ENCODE results near the gene RIC8A.
A peak's percentile ranks its signal among the peaks of the same experiment; 100 is the strongest.

The RIC8A gene

GRCh38 chr11:210122-210802 lies 2.8 kb downstream of the RIC8A start:
- TF ChIP-seq Cebpa-rat (IDR thresholded peaks at IDR 0.05) = no peak
- Histone ChIP-seq H3K4me3 (peak overlapping the region; percentile 100), H3K27ac (0 out of 2 replicates have a peak overlapping the region, but pooled peaks have one; percentile 97), H3K27me3 (no peaks in the 10 kb centered on the region), H3K9me3 (no peaks in the 10 kb centered on the region), H3K4me1 (peaks cover 35% of the 10 kb centered on the region), H4K20me1 (peaks cover 61% of the 10 kb centered on the region), H3K9ac (peak overlapping the region; percentile 98), H3K4me2 (peak overlapping the region; percentile 99), H3K36me3 (peaks cover 67% of the 10 kb centered on the region)

GRCh38 chr11:210803-211180 lies 3.3 kb downstream of the RIC8A start:
- H3K4me2 ChIP-seq = peak overlapping the region; percentile 99
- H3K4me1 ChIP-seq = peaks cover 30% of the 10 kb centered on the region
- no peak for TF ChIP-seq Cebpa-rat (IDR thresholded peaks at IDR 0.05)
- H3K9ac ChIP-seq = peak overlapping the region; percentile 98
- H3K9me3 ChIP-seq = no peaks in the 10 kb centered on the region
- H3K27me3 ChIP-seq = no peaks in the 10 kb centered on the region
- peaks cover 67% of the 10 kb centered on the region for H3K36me3 ChIP-seq
- 0 out of 2 replicates have a peak overlapping the region, but pooled peaks have one; percentile 100 for H3K4me3 ChIP-seq
- 0 out of 2 replicates have a peak overlapping the region, but pooled peaks have one; percentile 8 for H3K27ac ChIP-seq
- H4K20me1 ChIP-seq = peaks cover 56% of the 10 kb centered on the region

GRCh38 chr11:211295-211694 lies 3.8 kb downstream of the RIC8A start:
- Histone ChIP-seq H3K36me3 (peaks cover 70% of the 10 kb centered on the region), H3K27me3 (no peaks in the 10 kb centered on the region), H3K9me3 (no peaks in the 10 kb centered on the region), H4K20me1 (peaks cover 50% of the 10 kb centered on the region), H3K27ac (no peak overlapping the region), H3K4me2 (peak overlapping the region; percentile 99), H3K9ac (peak overlapping the region; percentile 98; the same call in 1 of the 2 replicates), H3K4me1 (peaks cover 24% of the 10 kb centered on the region), H3K4me3 (no peak overlapping the region)
- TF ChIP-seq Cebpa-rat (IDR thresholded peaks at IDR 0.05) = no peak

- Histone ChIP-seq H3K4me2 (no peak overlapping the region), H3K27ac (no peak overlapping the region), H3K4me1 (peaks cover 21% of the 10 kb centered on the region), H4K20me1 (peaks cover 46% of the 10 kb centered on the region), H3K9me3 (no peaks in the 10 kb centered on the region), H3K27me3 (no peaks in the 10 kb centered on the region), H3K4me3 (no peak overlapping the region), H3K36me3 (peaks cover 74% of the 10 kb centered on the region), H3K9ac (peak overlapping the region; percentile 98; the same call in 1 of the 2 replicates)
- TF ChIP-seq Cebpa-rat (IDR thresholded peaks at IDR 0.05) = no peak
Measured at GRCh38 chr11:211741-212140, 4.2 kb downstream of the RIC8A start.

GRCh38 chr11:212150-213100 lies 4.9 kb downstream of the RIC8A start:
- peaks cover 42% of the 10 kb centered on the region for H4K20me1 ChIP-seq
- peak overlapping the region; percentile 98; the same call in 1 of the 2 replicates for H3K9ac ChIP-seq
- no peak overlapping the region for H3K4me2 ChIP-seq
- no peak overlapping the region for H3K27ac ChIP-seq
- no peaks in the 10 kb centered on the region for H3K27me3 ChIP-seq
- H3K4me1 ChIP-seq = peaks cover 21% of the 10 kb centered on the region
- TF ChIP-seq Cebpa-rat (IDR thresholded peaks at IDR 0.05) = no peak
- H3K4me3 ChIP-seq = no peak overlapping the region
- no peaks in the 10 kb centered on the region for H3K9me3 ChIP-seq
- H3K36me3 ChIP-seq = peaks cover 77% of the 10 kb centered on the region

GRCh38 chr11:213111-213510 lies 5.6 kb downstream of the RIC8A start:
- H3K4me1 ChIP-seq = peaks cover 21% of the 10 kb centered on the region
- H3K27ac ChIP-seq = no peak overlapping the region
- H3K4me3 ChIP-seq = no peak overlapping the region
- no peak overlapping the region for H3K9ac ChIP-seq
- no peaks in the 10 kb centered on the region for H3K9me3 ChIP-seq
- TF ChIP-seq Cebpa-rat (IDR thresholded peaks at IDR 0.05) = no peak
- H3K36me3 ChIP-seq = peaks cover 84% of the 10 kb centered on the region
- H4K20me1 ChIP-seq = peaks cover 42% of the 10 kb centered on the region
- H3K27me3 ChIP-seq = no peaks in the 10 kb centered on the region
- no peak overlapping the region for H3K4me2 ChIP-seq

GRCh38 chr11:214083-214482 lies 6.6 kb downstream of the RIC8A start:
- H3K4me1 ChIP-seq = peaks cover 21% of the 10 kb centered on the region
- H3K9ac ChIP-seq = no peak overlapping the region
- H4K20me1 ChIP-seq = peaks cover 41% of the 10 kb centered on the region
- H3K4me2 ChIP-seq = no peak overlapping the region
- no peak overlapping the region for H3K4me3 ChIP-seq
- no peak for TF ChIP-seq Cebpa-rat (IDR thresholded peaks at IDR 0.05)
- no peaks in the 10 kb centered on the region for H3K27me3 ChIP-seq
- no peak overlapping the region for H3K27ac ChIP-seq
- peaks cover 90% of the 10 kb centered on the region for H3K36me3 ChIP-seq
- no peaks in the 10 kb centered on the region for H3K9me3 ChIP-seq

GRCh38 chr11:215581-216037 lies 8.1 kb downstream of the RIC8A start:
- Histone ChIP-seq H3K9me3 (no peaks in the 10 kb centered on the region), H3K36me3 (peaks cover 81% of the 10 kb centered on the region), H3K27me3 (no peaks in the 10 kb centered on the region), H3K4me2 (no peak overlapping the region), H3K9ac (no peak overlapping the region), H4K20me1 (peaks cover 26% of the 10 kb centered on the region), H3K4me1 (peaks cover 5% of the 10 kb centered on the region), H3K27ac (no peak overlapping the region), H3K4me3 (no peak overlapping the region)
- TF ChIP-seq Cebpa-rat (IDR thresholded peaks at IDR 0.05) = no peak

- no peaks in the 10 kb centered on the region for H3K4me1 ChIP-seq
- no peaks in the 10 kb centered on the region for H3K9me3 ChIP-seq
- no peak overlapping the region for H3K27ac ChIP-seq
- H3K9ac ChIP-seq = no peak overlapping the region
- peaks cover 74% of the 10 kb centered on the region for H3K36me3 ChIP-seq
- H3K4me3 ChIP-seq = no peak overlapping the region
- no peaks in the 10 kb centered on the region for H3K27me3 ChIP-seq
- TF ChIP-seq Cebpa-rat (IDR thresholded peaks at IDR 0.05) = no peak
- peaks cover 18% of the 10 kb centered on the region for H4K20me1 ChIP-seq
- no peak overlapping the region for H3K4me2 ChIP-seq
Measured at GRCh38 chr11:216081-216974, 8.8 kb downstream of the RIC8A start.
